Daoy (cell line): ENCODE results near the gene PRKG1. TPM values are rescaled to one million over a fixed set of nuclear protein-coding genes. Genes with fewer than 3 reads are reported as not detected.

Experiments used
- DNase-seq: peaks from one replicate; pipeline ENCODE4 v3.0.0-alpha.2; 2015; ENCODE audit warnings: low read depth
- total RNA-seq: library from RNA; depleted of rRNA; stranded (reverse); fragments of >200 nt; shearing (Covaris generic); gene quantifications from 2 replicates; pipeline ENCODE4 v1.2.3, GENCODE V29; 2014

PRKG1 gene
- total RNA-seq, 1 experiment from 2014 or later: 1.5 TPM

DNA sequence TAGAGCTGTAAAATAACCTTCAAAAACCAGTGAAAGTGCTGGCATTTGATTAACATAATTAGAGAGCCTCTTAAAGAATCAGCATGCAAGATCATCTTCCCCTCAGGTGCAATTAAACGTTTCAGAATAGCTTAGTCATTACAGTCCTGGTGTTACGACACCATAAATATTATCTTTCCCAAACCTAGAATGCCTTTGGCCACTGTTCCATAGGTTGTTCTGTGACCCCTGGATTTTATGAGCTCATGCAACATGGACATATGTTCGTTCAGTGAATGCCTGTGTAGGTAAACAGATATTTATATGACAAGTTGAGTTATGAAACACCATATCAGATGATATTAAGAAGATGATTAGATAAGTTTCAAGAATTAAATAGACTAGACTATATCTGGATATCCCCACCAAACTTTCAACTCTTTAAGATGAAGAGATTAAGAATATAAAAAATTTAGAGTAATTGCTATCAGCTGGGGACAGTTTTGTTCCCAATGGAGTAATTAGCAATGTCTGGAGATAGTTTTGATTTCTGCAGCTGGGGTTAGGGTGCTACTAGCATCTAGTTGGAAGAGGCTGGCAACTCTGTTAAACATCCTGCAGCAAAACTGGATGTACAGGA lies 976.3 kb downstream of the PRKG1 start:
- no peak for DNase-seq

DNA sequence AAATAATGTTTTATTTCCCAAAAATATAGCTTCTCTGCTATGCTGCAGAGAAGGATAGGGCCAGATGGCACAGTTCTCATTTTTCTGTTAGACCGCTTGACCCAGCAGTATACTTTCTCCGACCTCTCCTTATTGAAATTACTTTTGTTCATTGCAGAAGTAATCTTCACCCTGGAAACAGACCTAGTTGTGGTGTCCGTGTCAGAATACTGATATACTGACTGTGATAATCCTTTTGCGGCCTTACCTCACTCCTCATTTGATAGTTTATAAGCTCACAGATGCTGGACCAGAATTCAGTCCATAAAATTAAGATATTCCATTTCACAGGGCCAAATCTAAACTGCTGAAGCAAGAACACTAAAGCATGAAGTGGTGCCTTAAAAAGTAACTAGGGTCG lies 979.2 kb downstream of the PRKG1 start:
- no peak for DNase-seq

- DNase-seq: no peak
Measured at GRCh38 chr10:52056291-52056690, 982.0 kb downstream of the PRKG1 start.

DNA sequence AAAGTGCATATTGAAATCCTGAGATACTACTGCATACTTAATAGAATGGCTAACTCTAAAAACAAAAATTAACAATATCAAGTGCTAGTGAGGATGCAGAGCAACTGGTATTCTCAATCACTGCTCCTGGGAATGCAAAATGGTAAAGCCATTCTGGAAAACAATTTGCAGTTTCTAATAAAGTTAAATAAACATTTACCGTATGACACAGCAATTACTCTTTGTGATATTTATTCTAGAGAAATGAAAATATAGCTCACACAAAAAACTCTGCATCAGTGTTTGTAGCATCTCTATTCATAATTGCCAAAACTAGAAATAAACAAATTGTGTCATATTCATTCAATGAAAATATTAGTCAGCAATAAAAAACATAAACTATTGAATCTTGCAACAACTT lies 984.8 kb downstream of the PRKG1 start:
- no peak for DNase-seq

DNA sequence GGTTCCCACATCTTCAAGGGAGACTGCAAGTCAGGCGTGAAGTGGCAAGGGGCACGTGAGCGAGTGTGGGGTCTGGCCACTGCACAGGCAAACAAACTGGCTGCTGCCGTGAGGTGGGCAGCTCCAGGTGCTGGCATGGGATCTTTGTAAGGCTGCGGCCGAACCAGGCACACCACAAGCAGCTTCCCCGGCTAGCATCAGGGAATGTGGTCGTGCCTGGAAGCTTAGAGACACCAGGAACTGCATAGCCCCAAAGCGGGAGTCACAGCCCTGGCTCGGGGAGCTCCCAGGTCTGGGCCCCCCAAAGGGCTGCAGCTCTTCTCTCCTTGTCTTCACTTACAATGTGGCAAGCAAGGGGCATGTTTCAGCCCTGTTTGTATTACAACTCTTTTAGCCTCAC lies 988.9 kb downstream of the PRKG1 start:
- no peak for DNase-seq

DNA sequence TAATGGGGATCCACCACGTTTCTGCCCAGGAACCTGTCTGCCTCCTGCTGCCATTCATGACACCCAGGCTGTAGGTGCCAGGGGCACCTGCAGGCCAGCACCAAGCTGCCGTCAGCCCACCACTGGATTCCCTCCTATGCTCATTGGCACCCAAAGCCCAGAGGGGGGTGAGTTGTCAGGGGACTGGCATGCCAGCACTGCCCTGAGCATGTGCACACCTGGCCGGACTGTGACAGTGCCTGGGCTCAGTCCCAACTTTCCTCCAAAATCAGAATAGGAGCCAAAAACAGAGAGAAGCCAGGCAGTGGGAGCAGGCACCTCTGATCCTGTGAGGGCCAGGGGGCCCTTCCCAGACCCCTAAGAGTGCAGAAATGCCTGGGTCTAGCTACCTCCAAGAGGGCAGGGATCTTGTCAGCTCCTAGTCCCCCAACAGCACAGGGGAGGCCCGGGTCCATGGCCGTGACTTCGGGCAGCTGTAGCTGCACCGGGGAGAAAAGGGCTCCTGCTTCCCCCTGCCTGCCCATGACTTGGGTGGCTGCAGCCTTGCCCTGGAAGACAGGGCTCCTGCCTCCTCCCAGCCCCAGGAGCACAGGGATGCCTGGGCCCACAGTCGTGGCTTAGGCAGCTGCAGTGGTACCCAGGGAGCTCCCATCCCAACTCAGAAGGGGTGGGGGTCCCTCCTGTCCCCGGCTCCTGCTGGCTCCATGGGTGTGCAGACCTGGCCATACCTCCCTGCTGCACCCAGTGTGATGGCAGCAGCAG lies 990.0 kb downstream of the PRKG1 start:
- DNase-seq: no peak

DNA sequence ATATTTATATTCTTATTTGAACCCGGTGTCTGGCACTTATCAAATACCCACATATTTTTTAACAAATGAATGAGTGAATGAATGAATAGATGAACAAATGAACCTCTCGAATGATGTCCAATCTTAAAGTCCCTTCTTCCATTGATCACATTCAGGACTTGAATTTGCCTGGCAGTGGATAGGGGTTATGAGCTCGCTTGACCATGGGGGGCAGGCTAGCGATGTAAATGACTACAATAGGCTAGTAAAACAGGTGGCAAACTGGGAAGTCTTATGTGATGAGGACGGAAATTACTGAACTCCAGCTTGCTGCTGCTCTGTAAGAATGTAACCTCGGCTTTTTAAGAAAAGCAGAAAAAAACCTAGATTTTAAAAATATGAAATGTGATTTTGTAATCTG lies 992.1 kb downstream of the PRKG1 start:
- no peak for DNase-seq

DNA sequence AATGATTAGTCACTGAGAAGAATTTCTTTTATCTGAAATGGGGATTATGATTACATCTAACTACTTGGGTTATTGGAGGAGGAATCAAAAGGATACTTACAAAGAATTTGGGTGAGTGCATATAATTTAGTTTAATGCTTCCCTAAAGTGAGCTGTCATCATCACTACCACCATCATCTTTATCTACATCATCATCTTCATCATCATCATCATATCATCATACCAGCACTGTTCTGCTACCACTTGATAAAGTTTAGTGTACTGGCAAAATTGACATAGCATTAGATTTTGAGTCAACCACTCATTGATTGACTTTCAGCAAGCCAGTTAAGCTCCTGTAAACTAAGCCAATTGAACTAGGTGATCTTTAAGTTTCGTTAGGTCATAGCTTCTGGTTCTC lies 994.2 kb downstream of the PRKG1 start:
- DNase-seq: no peak

DNA sequence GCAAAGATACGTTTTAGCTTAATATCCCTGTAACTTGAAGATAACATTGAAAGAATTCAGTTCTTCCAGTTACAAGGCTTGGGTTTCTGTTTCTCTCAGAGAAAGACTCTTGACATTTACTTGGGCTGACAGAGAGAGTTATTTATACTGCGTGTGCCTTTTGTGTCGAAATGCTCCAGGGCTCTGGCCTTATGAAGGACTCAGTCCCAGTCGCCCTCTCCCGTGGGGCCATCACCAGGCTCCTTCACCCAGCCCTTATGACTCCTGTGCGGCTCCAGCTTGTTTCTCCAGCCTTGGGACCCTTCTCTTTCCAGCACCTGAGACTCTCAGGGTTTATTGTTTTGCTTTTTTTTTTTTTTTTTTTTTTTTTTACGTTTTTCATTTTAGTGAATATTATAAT lies 997.5 kb downstream of the PRKG1 start:
- DNase-seq: no peak

DNA sequence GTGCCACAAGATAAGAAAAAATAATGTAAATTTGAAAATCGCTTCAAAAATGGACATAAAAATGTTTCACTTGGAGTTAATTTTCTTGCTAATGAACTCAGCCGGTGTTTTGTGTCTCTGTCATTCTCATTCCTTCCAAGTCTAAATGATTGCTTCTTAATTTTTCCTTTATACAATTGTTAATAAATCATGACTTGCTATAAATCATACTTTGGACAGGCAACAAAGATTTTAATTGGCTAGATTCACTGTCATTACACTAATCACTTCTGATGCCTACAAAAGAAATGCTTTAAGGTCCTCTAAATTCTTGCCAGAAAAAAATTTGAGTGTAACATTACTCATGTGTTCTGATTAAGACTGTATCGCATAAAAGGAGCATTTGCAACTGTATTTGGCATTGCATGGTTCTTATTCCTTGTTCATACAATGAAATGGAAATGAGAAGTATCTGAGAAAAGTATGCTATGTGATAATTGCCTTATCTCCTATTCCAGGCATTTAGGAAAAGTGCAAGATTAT lies 1000.3 kb downstream of the PRKG1 start:
- DNase-seq: no peak

DNA sequence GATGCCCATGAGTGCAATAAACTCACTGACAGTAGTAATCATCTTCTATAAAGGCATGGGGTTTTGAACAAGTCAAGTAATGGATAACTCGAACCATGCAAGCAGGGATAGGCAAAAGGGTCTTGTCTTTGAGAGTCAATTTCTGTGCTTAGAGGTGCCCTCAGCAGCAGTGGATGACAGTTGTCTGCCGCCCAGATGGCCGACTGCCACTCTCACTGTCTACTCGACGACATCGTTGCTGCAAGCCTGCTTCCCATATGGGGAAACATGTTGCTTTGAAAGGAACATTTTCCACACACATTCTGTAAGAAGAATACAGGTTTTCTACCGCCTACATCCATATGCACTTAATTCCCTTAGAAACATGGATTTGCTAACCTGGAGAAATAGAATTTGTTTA lies 1003.5 kb downstream of the PRKG1 start:
- DNase-seq: no peak

DNA sequence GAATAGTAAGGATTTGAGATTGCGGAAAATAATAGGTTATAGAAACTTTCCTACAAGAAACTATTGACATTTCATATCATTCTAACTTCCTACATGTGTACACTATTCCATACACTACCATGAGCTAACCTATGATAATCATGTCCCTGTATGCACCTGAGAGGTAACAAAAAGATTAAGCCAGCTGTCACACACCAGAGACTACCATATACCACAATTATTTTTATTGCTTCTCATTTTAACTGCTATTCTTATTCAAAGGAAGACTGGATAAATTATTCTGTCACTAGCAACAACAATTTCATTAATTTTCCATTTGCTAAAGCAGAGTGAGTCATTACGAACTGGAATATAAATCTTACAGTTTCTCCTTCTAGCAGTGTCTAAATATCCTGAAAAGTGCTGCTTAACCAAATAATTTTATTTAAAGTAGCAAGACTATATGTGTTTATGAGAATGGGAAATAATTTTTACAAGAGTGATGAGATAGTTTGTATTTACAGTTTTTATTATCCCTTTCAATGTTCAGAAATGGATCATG lies 1004.2 kb downstream of the PRKG1 start:
- DNase-seq: no peak

- no peak for DNase-seq
Measured at GRCh38 chr10:52082307-52082706, 1008.0 kb downstream of the PRKG1 start.

- no peak for DNase-seq
Measured at GRCh38 chr10:52083422-52083821, 1009.1 kb downstream of the PRKG1 start.

DNA sequence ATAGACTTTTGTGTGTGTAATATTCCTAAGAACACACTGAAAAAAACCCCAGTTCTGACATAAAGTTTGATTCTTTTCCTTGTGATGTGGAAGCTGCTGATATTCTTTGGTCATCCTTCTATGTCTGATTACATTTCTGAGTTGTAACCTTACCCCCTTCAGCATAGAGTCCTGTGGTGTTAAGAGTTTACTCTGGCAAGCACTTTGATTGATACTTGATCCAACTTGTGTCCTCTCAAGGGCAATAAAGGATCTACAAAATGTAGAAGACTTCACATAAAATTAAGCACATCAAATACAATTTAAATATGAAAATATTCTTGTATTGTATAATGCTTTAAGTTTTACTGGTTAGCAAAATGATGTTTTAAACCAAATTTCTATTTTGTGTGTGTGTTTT lies 1018.1 kb downstream of the PRKG1 start:
- no peak for DNase-seq

GRCh38 chr10:52098130-52098529 lies 1023.8 kb downstream of the PRKG1 start:
- no peak for DNase-seq

GRCh38 chr10:52099026-52099600 lies 1024.8 kb downstream of the PRKG1 start:
- no peak for DNase-seq

- no peak for DNase-seq
Measured at GRCh38 chr10:52100011-52100547, 1025.8 kb downstream of the PRKG1 start.

DNA sequence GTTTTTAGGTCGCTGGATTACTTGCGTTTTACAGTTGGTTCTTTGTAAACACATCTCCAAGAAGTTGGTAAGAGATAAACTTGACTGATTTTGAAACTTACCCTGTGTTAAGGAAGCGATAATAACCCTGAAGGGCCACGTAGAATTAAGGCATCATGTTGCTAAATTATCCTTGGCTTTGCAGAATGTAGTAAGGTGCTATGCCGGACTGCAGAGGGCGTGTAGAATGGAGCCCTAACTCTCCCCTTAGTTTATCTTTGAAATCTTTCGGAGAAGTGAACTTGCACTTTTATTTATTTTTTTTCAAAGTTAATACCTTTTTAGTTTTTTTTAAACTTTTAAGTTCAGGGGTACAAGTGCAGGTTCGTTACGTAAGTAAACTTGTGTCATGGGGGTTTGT lies 1031.0 kb downstream of the PRKG1 start:
- DNase-seq: no peak

- DNase-seq: no peak
Measured at GRCh38 chr10:52106011-52106410, 1031.7 kb downstream of the PRKG1 start.

- no peak for DNase-seq
Measured at GRCh38 chr10:52106899-52107298, 1032.6 kb downstream of the PRKG1 start.

DNA sequence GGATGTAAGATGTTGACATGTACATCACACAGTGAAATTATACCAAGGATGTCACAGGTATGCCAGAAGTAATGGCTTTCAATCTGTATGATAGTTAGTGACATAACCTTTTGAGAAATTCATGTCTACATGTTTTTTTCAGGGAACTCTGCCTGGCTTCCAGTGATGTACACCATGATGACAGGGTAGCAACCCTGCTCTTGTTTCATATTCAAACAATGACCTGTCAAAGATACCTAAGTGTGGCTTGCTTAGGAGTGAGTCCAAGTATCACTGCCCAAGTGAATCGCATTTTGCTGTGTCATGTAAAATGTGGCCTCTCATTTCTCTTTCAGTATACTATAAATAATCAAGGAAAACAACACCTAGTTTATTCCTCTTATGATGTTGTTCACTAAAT lies 1033.9 kb downstream of the PRKG1 start:
- no peak for DNase-seq

DNA sequence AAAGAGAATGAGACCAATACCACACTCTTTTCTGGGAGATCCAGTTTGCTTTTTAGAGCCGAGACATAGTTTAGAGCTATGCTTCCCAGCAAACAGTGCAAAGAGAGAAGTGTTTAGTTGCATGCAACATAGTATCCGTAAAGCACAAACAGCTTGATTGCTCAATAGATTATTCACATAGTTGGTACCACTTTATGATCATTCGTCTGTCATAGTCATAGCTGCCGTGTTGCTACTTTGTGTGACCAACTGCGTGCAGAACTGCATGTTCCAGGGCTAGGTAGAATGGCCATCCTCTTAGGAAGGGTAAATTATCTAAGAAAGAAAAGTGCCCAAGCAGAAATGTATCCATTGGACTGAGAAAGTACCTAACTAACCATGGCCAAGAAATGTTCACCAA lies 1036.3 kb downstream of the PRKG1 start:
- no peak for DNase-seq
